ENCODE results near the gene TMOD4.
A peak's percentile ranks its signal among the peaks of the same experiment; 100 is the strongest.
"Not testable (repeated sequence)": the region's sequence is repeated elsewhere in the genome, so short reads cannot be mapped to it uniquely, and the experiment has no call there.

Gene TMOD4

GRCh38 chr1:151198254-151199127 lies 22.7 kb upstream of the TMOD4 start, which contains the start of gene PIP5K1A:
Gene PIP5K1A, plus strand, starts transcription at chr1:151198552. Its CDS starts 445 bp downstream, at chr1:151198997.
- Histone ChIP-seq H3K79me1 (ENCODE audit: low read length) (peaks cover 18% of the 10 kb centered on the region), H2BK12ac (ENCODE audit: low read length) (peak within 1 kb of the TSS; percentile 61), H3K18ac (ENCODE audit: low read length) (peak within 1 kb of the TSS; percentile 83), H3K4me1 (ENCODE audit: control insufficient read depth in 1 of 2, insufficient read depth in 2 of 2, low read length in 2 of 2) (peaks cover 4 to 11% of the 10 kb centered on the region in 2 experiments), H4K91ac (ENCODE audit: low read depth, low read length) (peak within 1 kb of the TSS; percentile 67), H2BK5ac (ENCODE audit: low read depth, low read length, poor library complexity) (peak within 1 kb of the TSS; percentile 96), H3K4me2 (ENCODE audit: low read length) (peak within 1 kb of the TSS; percentile 96), H3K79me2 (ENCODE audit: control insufficient read depth, insufficient read depth, low read length, poor library complexity) (peaks cover 30% of the 10 kb centered on the region), H3K14ac (ENCODE audit: low read length) (peak within 1 kb of the TSS; percentile 80), H3K23ac (ENCODE audit: low read length) (no peak within 1 kb of the TSS), H2AK5ac (ENCODE audit: low read length) (peak within 1 kb of the TSS; percentile 19), H2AFZ (ENCODE audit: insufficient read depth, low read length, poor library complexity) (peak within 1 kb of the TSS; percentile 33), H4K8ac (ENCODE audit: low read depth, low read length) (peak within 1 kb of the TSS; percentile 83), H3K27ac (ENCODE audit: low read depth, low read length) (peak within 1 kb of the TSS; percentile 78), H3K27me3 (ENCODE audit: insufficient read depth, low read length) (no peaks in the 10 kb centered on the region), H3K9me3 (ENCODE audit: insufficient read depth, low read depth, low read length) (no peaks in the 10 kb centered on the region), H2BK120ac (ENCODE audit: insufficient read depth, low read length, poor library complexity) (peak within 1 kb of the TSS; percentile 66), H3K36me3 (ENCODE audit: control insufficient read depth in 1 of 2, insufficient read depth in 2 of 2, low read length in 2 of 2) (peaks cover 10 to 14% of the 10 kb centered on the region in 2 experiments), H3K9ac (ENCODE audit: low read length) (peak within 1 kb of the TSS; percentile 76), H3K4me3 (ENCODE audit: low read depth, low read length) (peak within 1 kb of the TSS; percentile 95), H4K12ac (ENCODE audit: low read depth, low read length) (peak within 1 kb of the TSS; percentile 82), H3K4ac (ENCODE audit: low read depth, low read length) (peak within 1 kb of the TSS; percentile 82)
- no CpG with 5 or more reads among the region's 60 CpGs for WGBS (ENCODE audit: extremely low coverage, insufficient coverage, insufficient read length)
- peak; percentile 97 to 100 for DNase-seq

DNA sequence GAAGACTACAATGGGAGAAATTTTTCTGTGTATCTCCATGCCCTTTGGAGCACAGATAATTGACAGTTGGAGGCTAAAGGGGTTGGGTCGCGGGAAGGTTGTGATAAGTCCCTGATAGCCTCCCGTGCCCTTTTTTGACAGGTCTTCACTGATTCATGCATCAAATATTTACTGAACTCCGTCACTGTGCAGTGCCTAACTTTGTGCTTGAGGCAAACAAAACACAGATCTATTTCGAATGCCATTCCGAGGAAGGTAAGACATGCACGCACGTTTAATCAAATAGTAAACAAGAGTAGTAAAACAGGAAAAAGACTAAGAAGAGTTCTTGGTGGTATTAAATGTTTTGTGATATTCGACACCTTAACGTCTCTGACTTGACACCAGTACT lies 22.1 kb upstream of the TMOD4 start:
- DNase-seq = peak; percentile 80 to 94
- H3K9ac ChIP-seq (ENCODE audit: low read length) = no peak overlapping the region
- peaks cover 4 to 11% of the 10 kb centered on the region in 2 experiments for H3K4me1 ChIP-seq (ENCODE audit: control insufficient read depth in 1 of 2, insufficient read depth in 2 of 2, low read length in 2 of 2)
- H2BK12ac ChIP-seq (ENCODE audit: low read length) = peak overlapping the region; percentile 24
- peak overlapping the region; percentile 96 for H3K4me2 ChIP-seq (ENCODE audit: low read length)
- H3K79me2 ChIP-seq (ENCODE audit: control insufficient read depth, insufficient read depth, low read length, poor library complexity) = peaks cover 25% of the 10 kb centered on the region
- H4K91ac ChIP-seq (ENCODE audit: low read depth, low read length) = peak overlapping the region; percentile 47
- no peak overlapping the region for H3K4ac ChIP-seq (ENCODE audit: low read depth, low read length)
- H4K12ac ChIP-seq (ENCODE audit: low read depth, low read length) = peak overlapping the region; percentile 63
- peak overlapping the region; percentile 69 for H3K18ac ChIP-seq (ENCODE audit: low read length)
- no peak overlapping the region for H3K23ac ChIP-seq (ENCODE audit: low read length)
- H3K4me3 ChIP-seq (ENCODE audit: low read depth, low read length) = peak overlapping the region; percentile 95
- H3K36me3 ChIP-seq (ENCODE audit: control insufficient read depth in 1 of 2, insufficient read depth in 2 of 2, low read length in 2 of 2) = peaks cover 7 to 8% of the 10 kb centered on the region in 2 experiments
- peaks cover 18% of the 10 kb centered on the region for H3K79me1 ChIP-seq (ENCODE audit: low read length)
- no peaks in the 10 kb centered on the region for H3K9me3 ChIP-seq (ENCODE audit: insufficient read depth, low read depth, low read length)
- peak overlapping the region; percentile 82 for H4K8ac ChIP-seq (ENCODE audit: low read depth, low read length)
- no peak overlapping the region for H2AFZ ChIP-seq (ENCODE audit: insufficient read depth, low read length, poor library complexity)
- H3K27ac ChIP-seq (ENCODE audit: low read depth, low read length) = peak overlapping the region; percentile 78
- H3K27me3 ChIP-seq (ENCODE audit: insufficient read depth, low read length) = no peaks in the 10 kb centered on the region
- peak overlapping the region; percentile 53 for H3K14ac ChIP-seq (ENCODE audit: low read length)
- H2BK5ac ChIP-seq (ENCODE audit: low read depth, low read length, poor library complexity) = peak overlapping the region; percentile 73
- no peak overlapping the region for H2AK5ac ChIP-seq (ENCODE audit: low read length)
- H2BK120ac ChIP-seq (ENCODE audit: insufficient read depth, low read length, poor library complexity) = peak overlapping the region; percentile 66
- no CpG with 5 or more reads among the region's 10 CpGs for WGBS (ENCODE audit: extremely low coverage, insufficient coverage, insufficient read length)

GRCh38 chr1:151196292-151196800 lies 20.6 kb upstream of the TMOD4 start:
- no peak overlapping the region for H3K23ac ChIP-seq (ENCODE audit: low read length)
- no peak overlapping the region for H2BK5ac ChIP-seq (ENCODE audit: low read depth, low read length, poor library complexity)
- no peak overlapping the region for H4K8ac ChIP-seq (ENCODE audit: low read depth, low read length)
- peaks cover 4 to 11% of the 10 kb centered on the region in 2 experiments for H3K4me1 ChIP-seq (ENCODE audit: control insufficient read depth in 1 of 2, insufficient read depth in 2 of 2, low read length in 2 of 2)
- H3K4me2 ChIP-seq (ENCODE audit: low read length) = no peak overlapping the region
- H4K91ac ChIP-seq (ENCODE audit: low read depth, low read length) = peak overlapping the region; percentile 18
- H3K18ac ChIP-seq (ENCODE audit: low read length) = no peak overlapping the region
- H3K27ac ChIP-seq (ENCODE audit: low read depth, low read length) = peak overlapping the region; percentile 27
- H2BK120ac ChIP-seq (ENCODE audit: insufficient read depth, low read length, poor library complexity) = no peak overlapping the region
- peak; percentile 82 to 97 for DNase-seq
- peaks cover 16% of the 10 kb centered on the region for H3K79me2 ChIP-seq (ENCODE audit: control insufficient read depth, insufficient read depth, low read length, poor library complexity)
- no peak overlapping the region for H2AFZ ChIP-seq (ENCODE audit: insufficient read depth, low read length, poor library complexity)
- H3K36me3 ChIP-seq (ENCODE audit: control insufficient read depth in 1 of 2, insufficient read depth in 2 of 2, low read length in 2 of 2) = peaks cover 0 to 2% of the 10 kb centered on the region in 2 experiments
- H3K14ac ChIP-seq (ENCODE audit: low read length) = no peak overlapping the region
- no peak overlapping the region for H4K12ac ChIP-seq (ENCODE audit: low read depth, low read length)
- no peak overlapping the region for H3K9ac ChIP-seq (ENCODE audit: low read length)
- peaks cover 18% of the 10 kb centered on the region for H3K79me1 ChIP-seq (ENCODE audit: low read length)
- H2BK12ac ChIP-seq (ENCODE audit: low read length) = no peak overlapping the region
- H3K9me3 ChIP-seq (ENCODE audit: insufficient read depth, low read depth, low read length) = no peaks in the 10 kb centered on the region
- H2AK5ac ChIP-seq (ENCODE audit: low read length) = no peak overlapping the region
- WGBS (ENCODE audit: extremely low coverage, insufficient coverage, insufficient read length) = no CpG with 5 or more reads among the region's 14 CpGs
- H3K27me3 ChIP-seq (ENCODE audit: insufficient read depth, low read length) = no peaks in the 10 kb centered on the region
- H3K4ac ChIP-seq (ENCODE audit: low read depth, low read length) = no peak overlapping the region
- no peak overlapping the region for H3K4me3 ChIP-seq (ENCODE audit: low read depth, low read length)

DNA sequence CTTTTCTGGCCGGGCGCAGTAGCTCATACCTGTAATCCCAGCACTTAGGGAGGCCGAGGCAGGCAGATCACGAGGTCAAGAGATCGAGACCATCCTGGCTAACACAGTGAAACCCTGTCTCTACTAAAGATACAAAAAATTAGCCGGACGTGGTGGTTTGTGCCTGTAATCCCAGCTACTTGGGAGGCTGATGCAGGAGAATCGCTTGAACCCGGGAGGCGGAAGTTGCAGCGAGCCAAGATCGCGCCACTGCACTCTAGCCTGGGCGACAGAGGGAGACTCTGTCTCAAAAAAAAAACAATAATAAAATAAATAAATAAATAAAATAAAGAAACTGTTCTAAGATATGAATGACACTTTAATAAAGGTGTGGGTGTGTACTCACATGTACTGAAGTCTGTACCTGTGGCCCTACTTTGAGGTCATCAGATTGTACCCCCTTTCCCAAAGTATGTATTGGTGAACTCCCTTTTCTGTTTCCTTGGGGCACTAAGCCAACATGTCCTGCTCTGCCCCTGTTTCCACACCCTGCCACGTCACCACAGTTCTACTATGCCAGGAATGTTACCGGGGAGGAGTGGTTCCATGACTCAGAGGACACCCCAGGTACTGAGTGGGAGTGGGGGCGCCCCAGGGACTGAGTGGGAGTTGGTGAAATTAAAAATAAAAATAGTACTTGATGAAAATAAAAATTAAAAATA lies 19.3 kb upstream of the TMOD4 start:
- Histone ChIP-seq H2AK5ac (ENCODE audit: low read length) (peak overlapping the region; percentile 30), H4K8ac (ENCODE audit: low read depth, low read length) (peak overlapping the region; percentile 36), H3K79me2 (ENCODE audit: control insufficient read depth, insufficient read depth, low read length, poor library complexity) (peaks cover 13% of the 10 kb centered on the region), H3K79me1 (ENCODE audit: low read length) (peaks cover 18% of the 10 kb centered on the region), H4K91ac (ENCODE audit: low read depth, low read length) (peak overlapping the region; percentile 61), H2BK120ac (ENCODE audit: insufficient read depth, low read length, poor library complexity) (peak overlapping the region; percentile 38), H3K4ac (ENCODE audit: low read depth, low read length) (peak overlapping the region; percentile 12)
- not testable (repeated sequence) for H3K9me3 ChIP-seq (ENCODE audit: insufficient read depth, low read depth, low read length); H3K18ac ChIP-seq (ENCODE audit: low read length); H3K4me3 ChIP-seq (ENCODE audit: low read depth, low read length); H2BK12ac ChIP-seq (ENCODE audit: low read length); H4K12ac ChIP-seq (ENCODE audit: low read depth, low read length); H2BK5ac ChIP-seq (ENCODE audit: low read depth, low read length, poor library complexity); H3K27me3 ChIP-seq (ENCODE audit: insufficient read depth, low read length); H3K4me2 ChIP-seq (ENCODE audit: low read length); H3K27ac ChIP-seq (ENCODE audit: low read depth, low read length); H3K9ac ChIP-seq (ENCODE audit: low read length); H3K23ac ChIP-seq (ENCODE audit: low read length); H3K36me3 ChIP-seq (ENCODE audit: control insufficient read depth in 1 of 2, insufficient read depth in 2 of 2, low read length in 2 of 2); H3K4me1 ChIP-seq (ENCODE audit: control insufficient read depth in 1 of 2, insufficient read depth in 2 of 2, low read length in 2 of 2); H3K14ac ChIP-seq (ENCODE audit: low read length); H2AFZ ChIP-seq (ENCODE audit: insufficient read depth, low read length, poor library complexity)
- DNase-seq = peak; percentile 80 to 89
- WGBS (ENCODE audit: extremely low coverage, insufficient coverage, insufficient read length) = no CpG with 5 or more reads among the region's 17 CpGs

All from trophoblast cell (in vitro differentiated cells and primary cell).